ENCODE measurements around the gene BAG5. TPM values are rescaled to one million over a fixed set of nuclear protein-coding genes. Genes with fewer than 3 reads are reported as not detected.
"Not testable (repeated sequence)": the region's sequence is repeated elsewhere in the genome, so short reads cannot be mapped to it uniquely, and the experiment has no call there.

BAG5 gene
- 32.1 and 33.5 TPM in 2 replicates for total RNA-seq
- long read RNA-seq, full-length matches to known transcripts, result 78 of 83 reads
- long read RNA-seq, partial matches to known transcripts, result 1 of 83 reads
- long read RNA-seq, other reads (novel, unspliced or antisense), result 4 of 83 reads

DNA sequence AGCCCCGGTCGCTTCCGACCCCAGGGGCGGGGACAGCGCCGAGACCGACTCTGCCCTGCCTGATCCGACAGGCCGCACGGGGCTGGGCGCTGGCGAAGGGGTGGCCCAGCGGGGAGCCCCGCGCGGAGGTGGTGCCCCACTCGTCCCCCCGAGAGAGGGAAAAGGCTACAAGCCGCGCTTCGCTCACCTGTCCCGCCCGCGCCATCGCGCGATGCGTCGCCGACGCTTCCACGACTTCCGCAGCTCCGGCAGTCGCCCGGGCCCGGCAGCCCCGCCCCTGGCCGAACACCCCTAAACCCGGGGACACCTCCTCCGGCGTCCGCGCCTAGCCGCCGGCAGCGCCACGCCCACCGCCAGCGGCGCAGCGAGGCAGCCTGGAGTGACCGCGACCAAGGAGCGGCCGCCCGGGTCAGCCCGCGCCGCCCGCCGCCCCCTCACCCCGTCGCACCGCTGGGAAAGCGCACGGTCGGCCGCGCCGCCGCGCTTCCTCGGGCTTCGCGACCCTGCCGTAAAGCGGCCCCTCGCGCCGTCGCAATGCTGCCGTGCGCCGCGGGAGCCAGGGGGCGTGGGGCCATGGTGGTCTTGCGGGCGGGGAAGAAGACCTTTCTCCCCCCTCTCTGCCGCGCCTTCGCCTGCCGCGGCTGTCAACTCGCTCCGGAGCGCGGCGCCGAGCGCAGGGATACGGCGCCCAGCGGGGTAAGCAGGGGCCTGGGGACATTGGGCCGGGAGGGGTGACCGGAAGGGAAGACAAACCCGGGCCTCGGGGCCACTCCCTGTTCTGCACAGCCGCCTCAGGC, at the start of gene BAG5, which contains the start of gene COA8:
Gene BAG5, minus strand, starts transcription at position 229 of the 797 bp plus-strand sequence. CDS start 1,493 bp downstream, outside the sequence.
Gene COA8, plus strand, starts transcription at position 532 of the 797 bp plus-strand sequence. Its CDS starts 42 bp downstream, at position 574.
- Mint-ChIP-seq H3K27me3 (ENCODE audit: low read depth) (no peaks in the 10 kb centered on the region), H3K4me1 (peaks cover 45% of the 10 kb centered on the region), H3K9me3 (no peaks in the 10 kb centered on the region), H3K4me3 (peak within 1 kb of the TSS; percentile 95), H3K36me3 (ENCODE audit: low read depth) (peaks cover 11% of the 10 kb centered on the region), H3K27ac (ENCODE audit: unreplicated experiment) (peak within 1 kb of the TSS; percentile 95)
- DNase-seq (ENCODE audit: low read depth, low spot score), result peak; percentile 90
- TF ChIP-seq, protein P1, sequence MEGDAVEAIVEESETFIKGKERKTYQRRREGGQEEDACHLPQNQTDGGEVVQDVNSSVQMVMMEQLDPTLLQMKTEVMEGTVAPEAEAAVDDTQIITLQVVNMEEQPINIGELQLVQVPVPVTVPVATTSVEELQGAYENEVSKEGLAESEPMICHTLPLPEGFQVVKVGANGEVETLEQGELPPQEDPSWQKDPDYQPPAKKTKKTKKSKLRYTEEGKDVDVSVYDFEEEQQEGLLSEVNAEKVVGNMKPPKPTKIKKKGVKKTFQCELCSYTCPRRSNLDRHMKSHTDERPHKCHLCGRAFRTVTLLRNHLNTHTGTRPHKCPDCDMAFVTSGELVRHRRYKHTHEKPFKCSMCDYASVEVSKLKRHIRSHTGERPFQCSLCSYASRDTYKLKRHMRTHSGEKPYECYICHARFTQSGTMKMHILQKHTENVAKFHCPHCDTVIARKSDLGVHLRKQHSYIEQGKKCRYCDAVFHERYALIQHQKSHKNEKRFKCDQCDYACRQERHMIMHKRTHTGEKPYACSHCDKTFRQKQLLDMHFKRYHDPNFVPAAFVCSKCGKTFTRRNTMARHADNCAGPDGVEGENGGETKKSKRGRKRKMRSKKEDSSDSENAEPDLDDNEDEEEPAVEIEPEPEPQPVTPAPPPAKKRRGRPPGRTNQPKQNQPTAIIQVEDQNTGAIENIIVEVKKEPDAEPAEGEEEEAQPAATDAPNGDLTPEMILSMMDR (conservative IDR thresholded peaks at IDR 0.05), result no peak

GRCh38 chr14:103611215-103611614, 48.8 kb upstream of the BAG5 start:
- H3K36me3 Mint-ChIP-seq (ENCODE audit: low read depth), result no peaks in the 10 kb centered on the region
- no peaks in the 10 kb centered on the region for H3K9me3 Mint-ChIP-seq
- peaks cover 11% of the 10 kb centered on the region for H3K27me3 Mint-ChIP-seq (ENCODE audit: low read depth)
- TF ChIP-seq, protein P1 (conservative IDR thresholded peaks at IDR 0.05), result no peak
- H3K27ac Mint-ChIP-seq (ENCODE audit: unreplicated experiment), result no peak overlapping the region
- H3K4me3 Mint-ChIP-seq, result no peak overlapping the region
- H3K4me1 Mint-ChIP-seq, result peaks cover 14% of the 10 kb centered on the region
- DNase-seq (ENCODE audit: low read depth, low spot score), result no peak

GRCh38 chr14:103609081-103609480, 46.6 kb upstream of the BAG5 start:
- H3K27ac Mint-ChIP-seq (ENCODE audit: unreplicated experiment); H3K9me3 Mint-ChIP-seq; H3K36me3 Mint-ChIP-seq (ENCODE audit: low read depth); DNase-seq (ENCODE audit: low read depth, low spot score); H3K4me3 Mint-ChIP-seq: not testable (repeated sequence)
- Mint-ChIP-seq H3K27me3 (ENCODE audit: low read depth) (peaks cover 11% of the 10 kb centered on the region), H3K4me1 (peaks cover 14% of the 10 kb centered on the region)

DNA sequence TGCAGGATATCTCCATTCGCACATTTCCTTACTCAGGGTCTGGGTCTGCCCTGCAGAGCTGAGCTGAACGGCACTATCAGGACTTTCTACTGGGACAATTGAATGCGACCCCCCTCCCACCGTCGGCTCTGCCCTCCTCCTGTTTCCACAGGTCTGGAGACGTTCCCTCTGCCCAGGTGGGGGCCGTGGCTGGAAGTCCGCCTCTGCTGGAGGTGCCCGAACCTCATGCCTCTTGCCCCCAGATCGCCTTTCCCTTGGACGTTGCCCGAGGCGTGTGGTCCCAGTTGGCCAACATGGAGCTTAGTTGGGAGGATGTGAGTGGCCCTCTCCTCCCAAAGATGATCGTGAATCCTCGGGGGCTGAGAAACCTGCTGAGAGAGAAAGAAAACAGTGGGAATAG, 45.4 kb upstream of the BAG5 start:
- Mint-ChIP-seq H3K27me3 (ENCODE audit: low read depth) (peaks cover 11% of the 10 kb centered on the region), H3K27ac (ENCODE audit: unreplicated experiment) (no peak overlapping the region), H3K9me3 (no peaks in the 10 kb centered on the region), H3K4me1 (peaks cover 14% of the 10 kb centered on the region), H3K36me3 (ENCODE audit: low read depth) (no peaks in the 10 kb centered on the region), H3K4me3 (peak overlapping the region; percentile 0)
- no peak for DNase-seq (ENCODE audit: low read depth, low spot score)
- TF ChIP-seq, protein P1 (conservative IDR thresholded peaks at IDR 0.05), result no peak

DNA sequence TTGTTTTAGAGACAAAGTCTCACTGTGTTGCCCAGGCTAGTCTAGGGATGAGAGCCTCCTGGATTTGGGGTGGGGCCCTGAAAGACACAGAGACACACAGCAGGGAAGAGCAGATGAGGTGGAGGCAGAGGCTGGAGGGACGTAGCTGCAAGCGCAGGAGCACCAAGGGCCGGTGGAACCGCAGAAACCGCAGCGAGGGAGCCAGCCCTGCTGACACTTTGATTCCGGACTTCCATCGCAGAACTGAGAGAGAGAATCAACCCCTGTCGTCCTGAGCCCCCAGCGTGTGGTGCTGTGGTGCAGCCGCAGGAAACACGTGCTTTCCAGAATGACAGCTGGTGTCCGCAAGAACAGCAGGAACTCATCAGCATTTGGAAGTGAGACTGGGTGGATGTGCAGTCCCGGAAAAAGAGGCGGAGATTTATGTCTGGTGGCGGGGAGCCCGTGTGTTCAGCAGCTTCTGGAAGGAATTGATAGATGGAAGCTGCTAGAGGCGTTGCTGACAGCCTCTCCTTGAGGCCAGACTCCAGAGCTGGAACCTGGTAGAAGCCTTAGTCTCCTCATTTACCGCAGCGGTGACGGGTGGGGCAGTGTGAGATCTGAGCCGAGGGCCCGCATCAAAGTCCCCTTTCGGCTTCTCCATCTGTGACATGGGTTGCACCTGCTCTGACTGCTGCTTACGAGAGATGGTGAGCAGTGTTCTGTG, 44.7 kb upstream of the BAG5 start:
- peak; percentile 29 for DNase-seq (ENCODE audit: low read depth, low spot score)
- no peaks in the 10 kb centered on the region for H3K36me3 Mint-ChIP-seq (ENCODE audit: low read depth)
- peak overlapping the region; percentile 0 for H3K4me3 Mint-ChIP-seq
- peaks cover 11% of the 10 kb centered on the region for H3K27me3 Mint-ChIP-seq (ENCODE audit: low read depth)
- H3K9me3 Mint-ChIP-seq, result no peaks in the 10 kb centered on the region
- TF ChIP-seq, protein P1 (conservative IDR thresholded peaks at IDR 0.05), result no peak
- no peak overlapping the region for H3K27ac Mint-ChIP-seq (ENCODE audit: unreplicated experiment)
- peaks cover 14% of the 10 kb centered on the region for H3K4me1 Mint-ChIP-seq
